Peyer's patch (tissue), 4 donors: ENCODE results near the gene ESYT2. TPM values are rescaled to one million over a fixed set of nuclear protein-coding genes. Genes with fewer than 3 reads are reported as not detected.
A peak's percentile ranks its signal among the peaks of the same experiment; 100 is the strongest.

Experiments used
- DNase-seq, 3 donors: peaks; one replicate each; pipeline ENCODE4 v3.0.0-alpha.2; 2017 to 2019
- H3K27ac ChIP-seq, 4 donors: fragments of 200-600 bp; sonication (generic); one replicate each; pipeline ENCODE4 v1.5.1; 2016 to 2019
- H3K27me3 ChIP-seq, 2 donors: fragments of 200-600 bp; sonication (generic); one replicate each; pipeline ENCODE4 v1.5.1; 2019
- H3K36me3 ChIP-seq, 3 donors: fragments of 200-600 bp; sonication (generic); one replicate each; pipeline ENCODE4 v1.5.1; 2016 to 2019
- H3K4me1 ChIP-seq, 4 donors: fragments of 200-600 bp; sonication (generic); one replicate each; pipeline ENCODE4 v1.5.1; 2016 to 2019
- H3K4me3 ChIP-seq, 4 donors: fragments of 200-600 bp; sonication (generic); 1 replicate in 3 of 4; 2 replicates in 1 of 4; pipeline ENCODE4 v1.5.1; 2016 to 2019; ENCODE audit warnings: mild to moderate bottlenecking in 1 of 4
- H3K9me3 ChIP-seq, 4 donors: fragments of 200-600 bp; sonication (generic); one replicate each; pipeline ENCODE4 v1.5.1; 2016 to 2019; ENCODE audit warnings: mild to moderate bottlenecking in 1 of 4
- CTCF ChIP-seq, 6 experiments: fragments of 450-650 bp in 4 of 6; fragments of 200-600 bp in 2 of 6; sonication (generic) in 1 of 6; IDR thresholded peaks; one replicate each; pipeline ENCODE4 v1.5.1; 2017 to 2019; ENCODE audit warnings: antibody characterized with exemption in 6 of 6, mild to moderate bottlenecking in 3 of 6, moderate library complexity in 1 of 6
- POLR2A ChIP-seq, 2 donors: fragments of 450-650 bp; IDR thresholded peaks; one replicate each; pipeline ENCODE4 v1.5.1; 2017; ENCODE audit warnings: antibody characterized with exemption in 2 of 2, mild to moderate bottlenecking in 2 of 2, moderate library complexity in 2 of 2
- total RNA-seq, 4 donors: library from RNA; depleted of rRNA; stranded (reverse); fragments of >200 nt; gene quantifications; one replicate each; pipeline ENCODE4 v1.1.0, GENCODE V29; 2016

Gene ESYT2
- total RNA-seq, 4 donors from 2014 or later: 53.6 to 137 (median 71.0) TPM

GRCh38 chr7:158789842-158790241 is 39.5 kb downstream of the ESYT2 start:
- H3K27me3 ChIP-seq: no peaks in the 10 kb centered on the region
- no peak for DNase-seq
- no peak overlapping the region for H3K27ac ChIP-seq
- TF ChIP-seq POLR2A (IDR thresholded peaks at IDR 0.05): no peak
- TF ChIP-seq CTCF (IDR thresholded peaks at IDR 0.05): no peak
- no peaks in the 10 kb centered on the region for H3K4me1 ChIP-seq
- peaks cover 0 to 84% (median 0%) of the 10 kb centered on the region in 3 donors for H3K36me3 ChIP-seq
- no peak overlapping the region for H3K4me3 ChIP-seq
- no peaks in the 10 kb centered on the region for H3K9me3 ChIP-seq

- no peak overlapping the region for H3K27ac ChIP-seq
- H3K9me3 ChIP-seq: no peaks in the 10 kb centered on the region
- H3K4me3 ChIP-seq: no peak overlapping the region
- no peaks in the 10 kb centered on the region for H3K27me3 ChIP-seq
- DNase-seq: no peak
- H3K4me1 ChIP-seq: no peaks in the 10 kb centered on the region
- TF ChIP-seq POLR2A (IDR thresholded peaks at IDR 0.05): no peak
- no peak for TF ChIP-seq CTCF (IDR thresholded peaks at IDR 0.05)
- peaks cover 0 to 78% (median 0%) of the 10 kb centered on the region in 3 donors for H3K36me3 ChIP-seq
Measured at GRCh38 chr7:158786898-158787297, 42.4 kb downstream of the ESYT2 start.

GRCh38 chr7:158784270-158784669 is 45.0 kb downstream of the ESYT2 start:
- DNase-seq: no peak
- TF ChIP-seq POLR2A (IDR thresholded peaks at IDR 0.05) (no peak), CTCF (IDR thresholded peaks at IDR 0.05) (no peak)
- Histone ChIP-seq H3K4me1 (peaks cover 0 to 9% (median 0%) of the 10 kb centered on the region in 4 donors), H3K4me3 (no peak overlapping the region), H3K27me3 (no peaks in the 10 kb centered on the region), H3K27ac (peak overlapping the region in 2 of 4 donors; percentile 12 to 67), H3K36me3 (peaks cover 0 to 66% (median 0%) of the 10 kb centered on the region in 3 donors), H3K9me3 (no peaks in the 10 kb centered on the region)

- no peak overlapping the region for H3K4me3 ChIP-seq
- no peaks in the 10 kb centered on the region for H3K9me3 ChIP-seq
- H3K4me1 ChIP-seq: peaks cover 0 to 15% (median 0%) of the 10 kb centered on the region in 4 donors
- TF ChIP-seq CTCF (IDR thresholded peaks at IDR 0.05) (no peak), POLR2A (IDR thresholded peaks at IDR 0.05) (no peak)
- H3K36me3 ChIP-seq: peaks cover 0 to 60% (median 0%) of the 10 kb centered on the region in 3 donors
- H3K27ac ChIP-seq: peak overlapping the region in 2 of 4 donors; percentile 12 to 67
- no peaks in the 10 kb centered on the region for H3K27me3 ChIP-seq
- DNase-seq: no peak
Measured at GRCh38 chr7:158783595-158783994, 45.7 kb downstream of the ESYT2 start.

- H3K9me3 ChIP-seq: no peaks in the 10 kb centered on the region
- no peak for DNase-seq
- H3K27me3 ChIP-seq: no peaks in the 10 kb centered on the region
- H3K4me1 ChIP-seq: peaks cover 0 to 22% (median 0%) of the 10 kb centered on the region in 4 donors
- peak overlapping the region in 2 of 4 donors; percentile 12 to 67 for H3K27ac ChIP-seq
- TF ChIP-seq CTCF (IDR thresholded peaks at IDR 0.05) (peak in 4 of 6 experiments; percentile 7 to 38 (median 23)), POLR2A (IDR thresholded peaks at IDR 0.05) (no peak)
- H3K4me3 ChIP-seq: no peak overlapping the region
- peaks cover 0 to 55% (median 0%) of the 10 kb centered on the region in 3 donors for H3K36me3 ChIP-seq
Measured at GRCh38 chr7:158782761-158783401, 46.4 kb downstream of the ESYT2 start.
